ENCODE data around the gene OR6N1.

OR6N1 gene

GRCh38 chr1:158813164-158813563 is 41.2 kb upstream of the OR6N1 start:
- H3K27ac ChIP-seq (ENCODE audit: insufficient read depth in 1 of 2, low read depth in 1 of 2, low read length in 2 of 2, poor library complexity in 1 of 2, severe bottlenecking in 2 of 2), result no peak overlapping the region
- 0% methylated on average over 1 of the region's 3 CpGs for WGBS (ENCODE audit: insufficient coverage)
- H3K4me1 ChIP-seq (ENCODE audit: control extremely low read depth in 1 of 4, control insufficient read depth in 4 of 4, insufficient read depth in 4 of 4, low read length in 3 of 4), result peaks cover 9 to 19% (median 14%) of the 10 kb centered on the region in 4 experiments
- H3K4me3 ChIP-seq (ENCODE audit: control insufficient read depth in 1 of 7, extremely low read depth in 1 of 7, insufficient read depth in 4 of 7, low read depth in 2 of 7, low read length in 6 of 7), result peak overlapping the region in 1 of 7 experiments; percentile 18
- DNase-seq, result peak in 2 of 3 donors; percentile 35 to 52
- H3K9me3 ChIP-seq (ENCODE audit: control extremely low read depth in 1 of 5, control insufficient read depth in 4 of 5, insufficient read depth in 2 of 5, low read depth in 1 of 5, low read length in 4 of 5), result no peaks in the 10 kb centered on the region
- POLR2A ChIA-PET, result no interaction called here
- H3K36me3 ChIP-seq (ENCODE audit: control insufficient read depth in 4 of 4, insufficient read depth in 4 of 4, low read length in 3 of 4), result no peaks in the 10 kb centered on the region
- H3K27me3 ChIP-seq (replicated peaks in 2 of 5; ENCODE audit: control insufficient read depth in 4 of 5, insufficient read depth in 5 of 5, low read length in 4 of 5), result no peaks in the 10 kb centered on the region
- CTCF ChIA-PET, result no interaction called here

- Histone ChIP-seq H3K9me3 (ENCODE audit: control extremely low read depth in 1 of 5, control insufficient read depth in 4 of 5, insufficient read depth in 2 of 5, low read depth in 1 of 5, low read length in 4 of 5) (no peaks in the 10 kb centered on the region), H3K36me3 (ENCODE audit: control insufficient read depth in 4 of 4, insufficient read depth in 4 of 4, low read length in 3 of 4) (no peaks in the 10 kb centered on the region), H3K27me3 (replicated peaks in 2 of 5; ENCODE audit: control insufficient read depth in 4 of 5, insufficient read depth in 5 of 5, low read length in 4 of 5) (no peaks in the 10 kb centered on the region), H3K4me3 (ENCODE audit: control insufficient read depth in 1 of 7, extremely low read depth in 1 of 7, insufficient read depth in 4 of 7, low read depth in 2 of 7, low read length in 6 of 7) (no peak overlapping the region), H3K27ac (ENCODE audit: insufficient read depth in 1 of 2, low read depth in 1 of 2, low read length in 2 of 2, poor library complexity in 1 of 2, severe bottlenecking in 2 of 2) (no peak overlapping the region), H3K4me1 (ENCODE audit: control extremely low read depth in 1 of 4, control insufficient read depth in 4 of 4, insufficient read depth in 4 of 4, low read length in 3 of 4) (peaks cover 7 to 15% (median 10%) of the 10 kb centered on the region in 4 experiments)
- POLR2A ChIA-PET, result no interaction called here
- no CpG with 5 or more reads among the region's 2 CpGs for WGBS (ENCODE audit: insufficient coverage)
- CTCF ChIA-PET, result no interaction called here
- DNase-seq, result no peak
Measured at GRCh38 chr1:158812336-158812735, 40.3 kb upstream of the OR6N1 start.

GRCh38 chr1:158810311-158810710 is 38.3 kb upstream of the OR6N1 start:
- peak overlapping the region in 1 of 7 experiments; percentile 23 for H3K4me3 ChIP-seq (ENCODE audit: control insufficient read depth in 1 of 7, extremely low read depth in 1 of 7, insufficient read depth in 4 of 7, low read depth in 2 of 7, low read length in 6 of 7)
- 89% methylated on average over 3 of the region's 4 CpGs for WGBS (ENCODE audit: insufficient coverage)
- CTCF ChIA-PET, result interaction anchor here (2.0 kb wide), 1 partner anchor 9 kb away, joined by 8 read pairs; no protein-coding TSS in a partner anchor

GRCh38 chr1:158809862-158810261 is 37.9 kb upstream of the OR6N1 start:
- no peaks in the 10 kb centered on the region for H3K27me3 ChIP-seq (replicated peaks in 2 of 5; ENCODE audit: control insufficient read depth in 4 of 5, insufficient read depth in 5 of 5, low read length in 4 of 5)
- CTCF ChIA-PET, result interaction anchor here (2.0 kb wide), 1 partner anchor 9 kb away, joined by 8 read pairs; no protein-coding TSS in a partner anchor

More at GRCh38 chr1:158810311-158810710, 38.3 kb upstream of the OR6N1 start:
- DNase-seq, result no peak
- no peaks in the 10 kb centered on the region for H3K36me3 ChIP-seq (ENCODE audit: control insufficient read depth in 4 of 4, insufficient read depth in 4 of 4, low read length in 3 of 4)
- no peaks in the 10 kb centered on the region for H3K9me3 ChIP-seq (ENCODE audit: control extremely low read depth in 1 of 5, control insufficient read depth in 4 of 5, insufficient read depth in 2 of 5, low read depth in 1 of 5, low read length in 4 of 5)
- H3K27me3 ChIP-seq (replicated peaks in 2 of 5; ENCODE audit: control insufficient read depth in 4 of 5, insufficient read depth in 5 of 5, low read length in 4 of 5), result no peaks in the 10 kb centered on the region
- peaks cover 7 to 15% (median 9%) of the 10 kb centered on the region in 4 experiments for H3K4me1 ChIP-seq (ENCODE audit: control extremely low read depth in 1 of 4, control insufficient read depth in 4 of 4, insufficient read depth in 4 of 4, low read length in 3 of 4)
- no peak overlapping the region for H3K27ac ChIP-seq (ENCODE audit: insufficient read depth in 1 of 2, low read depth in 1 of 2, low read length in 2 of 2, poor library complexity in 1 of 2, severe bottlenecking in 2 of 2)
- POLR2A ChIA-PET, result no interaction called here

GRCh38 chr1:158809256-158809655 is 37.3 kb upstream of the OR6N1 start:
- Histone ChIP-seq H3K4me3 (ENCODE audit: control insufficient read depth in 1 of 7, extremely low read depth in 1 of 7, insufficient read depth in 4 of 7, low read depth in 2 of 7, low read length in 6 of 7) (no peak overlapping the region), H3K27ac (ENCODE audit: insufficient read depth in 1 of 2, low read depth in 1 of 2, low read length in 2 of 2, poor library complexity in 1 of 2, severe bottlenecking in 2 of 2) (no peak overlapping the region)

More at GRCh38 chr1:158809862-158810261, 37.9 kb upstream of the OR6N1 start:
- peaks cover 7 to 15% (median 9%) of the 10 kb centered on the region in 4 experiments for H3K4me1 ChIP-seq (ENCODE audit: control extremely low read depth in 1 of 4, control insufficient read depth in 4 of 4, insufficient read depth in 4 of 4, low read length in 3 of 4)
- no peaks in the 10 kb centered on the region for H3K9me3 ChIP-seq (ENCODE audit: control extremely low read depth in 1 of 5, control insufficient read depth in 4 of 5, insufficient read depth in 2 of 5, low read depth in 1 of 5, low read length in 4 of 5)
- peak overlapping the region in 1 of 7 experiments; percentile 23 for H3K4me3 ChIP-seq (ENCODE audit: control insufficient read depth in 1 of 7, extremely low read depth in 1 of 7, insufficient read depth in 4 of 7, low read depth in 2 of 7, low read length in 6 of 7)
- peak in 2 of 3 donors; percentile 45 to 51 for DNase-seq
- POLR2A ChIA-PET, result no interaction called here
- H3K27ac ChIP-seq (ENCODE audit: insufficient read depth in 1 of 2, low read depth in 1 of 2, low read length in 2 of 2, poor library complexity in 1 of 2, severe bottlenecking in 2 of 2), result no peak overlapping the region
- H3K36me3 ChIP-seq (ENCODE audit: control insufficient read depth in 4 of 4, insufficient read depth in 4 of 4, low read length in 3 of 4), result no peaks in the 10 kb centered on the region
- 88% methylated on average over 4 of the region's 5 CpGs for WGBS (ENCODE audit: insufficient coverage)

GRCh38 chr1:158806916-158807536 is 35.0 kb upstream of the OR6N1 start:
- ChIA-PET POLR2A (interaction anchor here (0.7 kb wide), 1 partner anchor 52 kb away, joined by 6 read pairs; no protein-coding TSS in a partner anchor), CTCF (no interaction called here)
- Histone ChIP-seq H3K27ac (ENCODE audit: insufficient read depth in 1 of 2, low read depth in 1 of 2, low read length in 2 of 2, poor library complexity in 1 of 2, severe bottlenecking in 2 of 2) (no peak overlapping the region), H3K9me3 (ENCODE audit: control extremely low read depth in 1 of 5, control insufficient read depth in 4 of 5, insufficient read depth in 2 of 5, low read depth in 1 of 5, low read length in 4 of 5) (no peaks in the 10 kb centered on the region), H3K27me3 (replicated peaks in 2 of 5; ENCODE audit: control insufficient read depth in 4 of 5, insufficient read depth in 5 of 5, low read length in 4 of 5) (no peaks in the 10 kb centered on the region), H3K36me3 (ENCODE audit: control insufficient read depth in 4 of 4, insufficient read depth in 4 of 4, low read length in 3 of 4) (no peaks in the 10 kb centered on the region), H3K4me3 (ENCODE audit: control insufficient read depth in 1 of 7, extremely low read depth in 1 of 7, insufficient read depth in 4 of 7, low read depth in 2 of 7, low read length in 6 of 7) (no peak overlapping the region), H3K4me1 (ENCODE audit: control extremely low read depth in 1 of 4, control insufficient read depth in 4 of 4, insufficient read depth in 4 of 4, low read length in 3 of 4) (peaks cover 0 to 18% (median 5%) of the 10 kb centered on the region in 4 experiments)
- WGBS (ENCODE audit: insufficient coverage), result 100% methylated on average over 2 of the region's 6 CpGs
- no peak for DNase-seq

More at GRCh38 chr1:158809256-158809655, 37.3 kb upstream of the OR6N1 start:
- ChIA-PET CTCF (interaction anchor here (2.0 kb wide), 1 partner anchor 10 kb away, joined by 8 read pairs; no protein-coding TSS in a partner anchor), POLR2A (no interaction called here)
- Histone ChIP-seq H3K36me3 (ENCODE audit: control insufficient read depth in 4 of 4, insufficient read depth in 4 of 4, low read length in 3 of 4) (no peaks in the 10 kb centered on the region), H3K27me3 (replicated peaks in 2 of 5; ENCODE audit: control insufficient read depth in 4 of 5, insufficient read depth in 5 of 5, low read length in 4 of 5) (no peaks in the 10 kb centered on the region), H3K4me1 (ENCODE audit: control extremely low read depth in 1 of 4, control insufficient read depth in 4 of 4, insufficient read depth in 4 of 4, low read length in 3 of 4) (peaks cover 7 to 15% (median 9%) of the 10 kb centered on the region in 4 experiments), H3K9me3 (ENCODE audit: control extremely low read depth in 1 of 5, control insufficient read depth in 4 of 5, insufficient read depth in 2 of 5, low read depth in 1 of 5, low read length in 4 of 5) (no peaks in the 10 kb centered on the region)
- WGBS (ENCODE audit: insufficient coverage), result 93% methylated on average over 3 of the region's 3 CpGs
- peak in 2 of 3 donors; percentile 23 to 36 for DNase-seq

GRCh38 chr1:158803678-158804077 is 31.7 kb upstream of the OR6N1 start:
- 100% methylated on average over 1 of the region's 1 CpG for WGBS (ENCODE audit: insufficient coverage)
- H3K36me3 ChIP-seq (ENCODE audit: control insufficient read depth in 4 of 4, insufficient read depth in 4 of 4, low read length in 3 of 4), result no peaks in the 10 kb centered on the region
- no peaks in the 10 kb centered on the region for H3K27me3 ChIP-seq (replicated peaks in 2 of 5; ENCODE audit: control insufficient read depth in 4 of 5, insufficient read depth in 5 of 5, low read length in 4 of 5)
- no peaks in the 10 kb centered on the region for H3K9me3 ChIP-seq (ENCODE audit: control extremely low read depth in 1 of 5, control insufficient read depth in 4 of 5, insufficient read depth in 2 of 5, low read depth in 1 of 5, low read length in 4 of 5)
- DNase-seq, result no peak
- POLR2A ChIA-PET, result no interaction called here
- no peak overlapping the region for H3K27ac ChIP-seq (ENCODE audit: insufficient read depth in 1 of 2, low read depth in 1 of 2, low read length in 2 of 2, poor library complexity in 1 of 2, severe bottlenecking in 2 of 2)
- peaks cover 3 to 24% (median 12%) of the 10 kb centered on the region in 4 experiments for H3K4me1 ChIP-seq (ENCODE audit: control extremely low read depth in 1 of 4, control insufficient read depth in 4 of 4, insufficient read depth in 4 of 4, low read length in 3 of 4)
- H3K4me3 ChIP-seq (ENCODE audit: control insufficient read depth in 1 of 7, extremely low read depth in 1 of 7, insufficient read depth in 4 of 7, low read depth in 2 of 7, low read length in 6 of 7), result no peak overlapping the region
- CTCF ChIA-PET, result no interaction called here

Measured in common myeloid progenitor, CD34-positive (primary cell).